GM23248 (cell line): ENCODE results near the gene ZNF48. TPM values are rescaled to one million over a fixed set of nuclear protein-coding genes. Genes with fewer than 3 reads are reported as not detected.

Experiments used
- DNase-seq: peaks from one replicate; pipeline ENCODE4 v3.0.0-alpha.2; 2015
- H2AFZ ChIP-seq: fragments of 200-600 bp; sonication (generic); 2 replicates; pipeline ENCODE4 v1.6.1; 2016; ENCODE audit warnings: antibody characterized with exemption
- H3F3A ChIP-seq: fragments of 200-600 bp; sonication (generic); 2 replicates; pipeline ENCODE4 v1.6.1; 2016; ENCODE audit warnings: mild to moderate bottlenecking, antibody characterized with exemption, mixed run types; ENCODE audit not compliant: insufficient read depth
- H3K27ac ChIP-seq: fragments of 200-600 bp; sonication (generic); 2 replicates; pipeline ENCODE4 v1.5.1; 2016; ENCODE audit warnings: mild to moderate bottlenecking
- H3K27me3 ChIP-seq: fragments of 200-600 bp; sonication (generic); replicated peaks from 2 replicates; pipeline ENCODE4 v1.6.1; 2016; ENCODE audit warnings: mild to moderate bottlenecking; ENCODE audit not compliant: insufficient read depth
- H3K36me3 ChIP-seq: fragments of 200-600 bp; sonication (generic); 2 replicates; pipeline ENCODE4 v1.6.1; 2016; ENCODE audit warnings: low read depth, mild to moderate bottlenecking
- H3K4me1 ChIP-seq: fragments of 200-600 bp; sonication (generic); 2 replicates; pipeline ENCODE4 v1.6.1; 2016; ENCODE audit warnings: mild to moderate bottlenecking; ENCODE audit not compliant: insufficient read depth
- H3K4me2 ChIP-seq: fragments of 200-600 bp; sonication (generic); one replicate; pipeline ENCODE4 v1.6.1; 2016; ENCODE audit warnings: mild to moderate bottlenecking; ENCODE audit not compliant: unreplicated experiment
- H3K4me3 ChIP-seq: fragments of 200-600 bp; sonication (generic); 2 replicates; pipeline ENCODE4 v1.5.1; 2016; ENCODE audit warnings: mild to moderate bottlenecking
- H3K79me2 ChIP-seq: fragments of 200-600 bp; sonication (generic); 2 replicates; pipeline ENCODE4 v1.6.1; 2016; ENCODE audit warnings: mild to moderate bottlenecking; ENCODE audit not compliant: insufficient read depth
- H3K9ac ChIP-seq: fragments of 200-600 bp; sonication (generic); 2 replicates; pipeline ENCODE4 v1.6.1; 2016; ENCODE audit warnings: mild to moderate bottlenecking
- H3K9me2 ChIP-seq: fragments of 200-600 bp; sonication (generic); 2 replicates; pipeline ENCODE4 v1.6.1; 2016; ENCODE audit warnings: mixed run types, mild to moderate bottlenecking, moderate library complexity; ENCODE audit not compliant: insufficient read depth
- H3K9me3 ChIP-seq: fragments of 200-600 bp; sonication (generic); one replicate; pipeline ENCODE4 v1.6.1; 2017; ENCODE audit warnings: low read depth
- H4K20me1 ChIP-seq: fragments of 200-600 bp; sonication (generic); 2 replicates; pipeline ENCODE4 v1.6.0; 2016; ENCODE audit not compliant: insufficient read depth
- EZH2 ChIP-seq: fragments of 200-600 bp; sonication (generic); IDR thresholded peaks from 2 replicates; pipeline ENCODE4 v1.6.1; 2018; ENCODE audit warnings: antibody characterized with exemption, mild to moderate bottlenecking; ENCODE audit not compliant: insufficient read depth, poor library complexity, severe bottlenecking
- EZH2phosphoT487 ChIP-seq: fragments of 200-600 bp; sonication (generic); IDR thresholded peaks from 2 replicates; pipeline ENCODE4 v1.6.1; 2018; ENCODE audit warnings: antibody characterized with exemption, moderate library complexity, mild to moderate bottlenecking, low read depth; ENCODE audit not compliant: insufficient read depth
- WGBS, 2 experiments: methylation state at CpG; one replicate each; pipeline ENCODE4 v1.1.6; 2015 to 2017; ENCODE audit warnings: low lambda C conversion rate in 2 of 2, low coverage in 1 of 2; ENCODE audit errors: missing lambda C conversion rate in 2 of 2; 5-methylcytosine and 5-hydroxymethylcytosine counted together
- in situ Hi-C: fragments of 300-500 bp; cut with MboI; formaldehyde crosslinking; loops from 2 replicates; pipeline ENCODE4 v1.15.0; 2020
- polyA plus RNA-seq: library from polyadenylated mRNA; unstranded; fragments of >200 nt; fragmentation: Nextera tagmentation; extraction: Ambion mirVana; gene quantifications from 2 replicates; pipeline ENCODE4 v1.2.1, GENCODE V29; 2016
- total RNA-seq: library from RNA; depleted of rRNA; stranded (reverse); fragments of >200 nt; shearing (Covaris generic); gene quantifications from 2 replicates; pipeline ENCODE4 v1.2.3, GENCODE V29; 2014

Gene ZNF48
- total and polyA plus RNA-seq, 2 experiments from 2014 or later = 0.81 to 16.2 TPM

- H3K9me3 ChIP-seq = no peaks in the 10 kb centered on the region
- H3K4me1 ChIP-seq = peaks cover 28% of the 10 kb centered on the region
- H3K9ac ChIP-seq = peak overlapping the region; percentile 24; the same call in 1 of the 2 replicates
- H3K79me2 ChIP-seq = peaks cover 33% of the 10 kb centered on the region
- no peak overlapping the region for H3K4me3 ChIP-seq
- no peak for DNase-seq
- in situ Hi-C loops = no loop called here
- TF ChIP-seq EZH2 = no peak
- no peak for TF ChIP-seq EZH2phosphoT487
- peak overlapping the region; percentile 39 for H3K4me2 ChIP-seq
- H3K36me3 ChIP-seq = peaks cover 13% of the 10 kb centered on the region; the same call in 1 of the 2 replicates
- no peaks in the 10 kb centered on the region for H3K27me3 ChIP-seq
- 89 to 92% methylated on average over 14 of the region's 14 CpGs for WGBS, 2 experiments
- H4K20me1 ChIP-seq = no peaks in the 10 kb centered on the region
- H3K9me2 ChIP-seq = no peaks in the 10 kb centered on the region
- peak overlapping the region; percentile 76 for H3K27ac ChIP-seq
- no peak overlapping the region for H2AFZ ChIP-seq
- H3F3A ChIP-seq = peaks cover 32% of the 10 kb centered on the region
Measured at GRCh38 chr16:30352488-30353401, 42.5 kb upstream of the ZNF48 start.

DNA sequence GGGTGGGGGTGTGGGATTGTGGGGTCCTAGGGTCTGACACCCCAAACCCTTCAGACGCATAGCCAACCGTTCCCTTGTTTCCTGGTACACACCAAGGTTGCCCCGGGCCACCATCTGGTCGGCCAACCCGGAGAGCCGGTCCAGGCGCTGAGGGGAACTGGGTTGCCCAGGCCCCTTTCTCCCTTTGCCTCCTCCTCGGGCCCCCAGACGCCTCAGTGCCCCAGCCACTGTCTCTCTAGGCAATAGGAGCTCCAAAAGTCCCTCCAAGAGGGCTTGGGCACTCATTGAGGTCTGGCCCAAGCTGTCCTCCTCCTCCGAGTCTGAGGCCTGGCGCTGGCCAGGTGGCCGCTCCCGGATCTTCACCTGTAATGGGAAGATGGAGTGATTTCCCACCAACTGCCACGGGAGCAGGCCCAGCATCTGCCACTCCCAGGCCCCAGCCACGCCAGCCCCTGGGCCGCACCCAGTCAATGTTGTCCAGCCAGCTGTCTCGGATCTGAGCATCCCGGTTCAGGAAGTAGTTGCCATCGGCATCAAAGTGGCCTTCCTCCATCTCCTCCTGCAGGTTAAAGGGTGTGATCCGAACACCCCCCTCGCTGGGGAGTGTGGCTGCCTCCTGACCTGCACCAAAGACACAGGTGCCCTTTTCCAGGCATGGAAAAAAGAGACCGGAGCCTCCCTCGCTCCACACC lies 41.6 kb upstream of the ZNF48 start:
- peak overlapping the region; percentile 99 for H3K4me2 ChIP-seq
- H3F3A ChIP-seq = peaks cover 32% of the 10 kb centered on the region
- peaks cover 28% of the 10 kb centered on the region for H3K4me1 ChIP-seq
- WGBS, 2 experiments = 88% methylated on average over 22 of the region's 23 CpGs
- peak overlapping the region; percentile 94 for H3K9ac ChIP-seq
- H2AFZ ChIP-seq = no peak overlapping the region
- in situ Hi-C loops = no loop called here
- H3K9me3 ChIP-seq = no peaks in the 10 kb centered on the region
- no peaks in the 10 kb centered on the region for H3K27me3 ChIP-seq
- no peaks in the 10 kb centered on the region for H3K9me2 ChIP-seq
- peak overlapping the region; percentile 89 for H3K4me3 ChIP-seq
- DNase-seq = no peak
- TF ChIP-seq EZH2 = no peak
- no peak for TF ChIP-seq EZH2phosphoT487
- 0 out of 2 replicates have a peak overlapping the region, but pooled peaks have one; percentile 98 for H3K27ac ChIP-seq
- H3K79me2 ChIP-seq = peaks cover 34% of the 10 kb centered on the region
- peaks cover 13% of the 10 kb centered on the region; the same call in 1 of the 2 replicates for H3K36me3 ChIP-seq
- H4K20me1 ChIP-seq = no peaks in the 10 kb centered on the region

DNA sequence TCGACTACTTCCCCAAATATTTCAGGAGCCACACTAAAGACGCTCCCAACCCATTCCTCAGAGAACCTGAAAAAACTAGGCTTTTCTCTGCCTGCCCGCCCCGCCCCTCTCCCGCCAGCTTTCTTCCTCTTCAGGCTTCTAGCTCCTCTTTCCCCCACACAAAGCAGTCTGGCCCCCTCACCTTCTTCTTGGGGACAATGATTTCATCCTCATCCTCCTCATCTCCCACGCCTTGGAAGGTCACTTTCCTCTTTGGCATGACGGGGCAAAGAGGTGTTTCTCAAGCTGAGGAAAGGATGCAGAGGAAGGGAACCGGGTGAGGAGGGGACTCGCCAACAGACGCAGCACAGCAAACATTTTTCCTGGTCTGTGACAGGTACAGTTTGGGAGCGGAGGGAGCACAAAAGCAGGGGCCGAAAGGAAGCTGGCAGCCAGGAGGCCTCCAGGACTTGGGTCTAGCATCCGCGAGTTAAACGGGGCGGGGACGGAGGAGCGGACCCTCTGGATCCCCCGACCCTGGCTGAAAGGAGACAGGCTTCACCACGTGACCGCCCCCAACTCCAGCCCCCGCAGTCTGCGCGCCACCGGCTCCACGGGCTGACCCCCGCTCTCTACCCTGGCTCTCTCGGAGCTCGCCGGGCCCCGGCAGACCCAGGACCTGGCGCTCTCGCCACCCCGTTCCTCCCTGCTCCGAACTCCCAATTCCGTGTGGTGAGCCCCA lies 40.6 kb upstream of the ZNF48 start:
- peak; percentile 46 for DNase-seq
- Histone ChIP-seq H3K79me2 (peaks cover 44% of the 10 kb centered on the region), H3K27ac (peak overlapping the region; percentile 98), H3K9ac (peak overlapping the region; percentile 94), H3K4me2 (peak overlapping the region; percentile 99), H3K4me1 (peaks cover 28% of the 10 kb centered on the region), H3K36me3 (peaks cover 13% of the 10 kb centered on the region; the same call in 1 of the 2 replicates), H3K9me3 (no peaks in the 10 kb centered on the region), H3F3A (peaks cover 32% of the 10 kb centered on the region), H2AFZ (peak overlapping the region; percentile 73), H3K9me2 (no peaks in the 10 kb centered on the region), H4K20me1 (no peaks in the 10 kb centered on the region), H3K27me3 (no peaks in the 10 kb centered on the region), H3K4me3 (peak overlapping the region; percentile 89)
- in situ Hi-C loops = no loop called here
- TF ChIP-seq EZH2 (no peak), EZH2phosphoT487 (no peak)
- WGBS, 2 experiments = 3 to 5% methylated on average over 28 to 35 of the region's 36 CpGs
